Lung (tissue), 5 donors: ENCODE measurements around the gene INAFM1. TPM values are rescaled to one million over a fixed set of nuclear protein-coding genes. Genes with fewer than 3 reads are reported as not detected.

Source experiments
- polyA plus RNA-seq, 2 donors: library from polyadenylated mRNA; stranded (reverse); fragments of 200-250 nt; gene quantifications; one replicate each; pipeline ENCODE4 v1.2.1, GENCODE V29; 2013
- small RNA-seq: library from RNA; depleted of rRNA; stranded (forward); fragments of <200 nt; gene quantifications from one replicate; pipeline ENCODE3, GENCODE V24; 2014; ENCODE audit warnings: low replicate concordance
- total RNA-seq, 2 donors: library from RNA; depleted of rRNA in 1 of 2; stranded (reverse); fragments of >200 nt in 1 of 2; gene quantifications; one replicate each; pipeline ENCODE4 v1.2.1, GENCODE V29; 2014 to 2021
- donor health status: Bipolar disorder and iron deficiency.
- donor health status: healthy.
- donor health status: DM: yes; HTN: yes; CAD: no.

Gene INAFM1
- total and polyA plus RNA-seq, 4 donors: 2.4 to 33.5 (median 12.1) TPM

Small RNA genes lying within 50 kb of the gene (small RNA-seq; reads per million reads assigned to genes)
- gene MIR3190: not detected

Other genes with a start within 250 kb of the INAFM1 start
- 10 to 100 TPM; 12.4 to 42.4 TPM for gene TMEM160, start 226.3 kb upstream of the INAFM1 start, total RNA-seq
- 10 to 100 TPM; 10.1 to 54.4 TPM for gene TMEM160, start 226.3 kb upstream of the INAFM1 start, polyA plus RNA-seq
- 10 to 100 TPM; 19.4 to 51.6 TPM for gene ZC3H4, start 161.1 kb upstream of the INAFM1 start, total RNA-seq
- 10 to 100 TPM; 12.2 to 13.1 TPM for gene ZC3H4, start 161.1 kb upstream of the INAFM1 start, polyA plus RNA-seq
- gene SAE1, start 144.1 kb upstream of the INAFM1 start, total RNA-seq: 10 to 100 TPM; 55.9 TPM
- 10 to 100 TPM; 28.6 to 58.1 TPM for gene SAE1, start 144.1 kb upstream of the INAFM1 start, polyA plus RNA-seq
- 10 to 100 TPM in 1 of 2 donors, 1 to 10 TPM in 1; 4.1 to 10.8 TPM for gene BBC3, start 43.7 kb upstream of the INAFM1 start, total RNA-seq
- gene BBC3, start 43.7 kb upstream of the INAFM1 start, polyA plus RNA-seq: 10 to 100 TPM; 18.8 to 22.0 TPM
- 10 to 100 TPM; 17.5 to 44.5 TPM for gene CCDC9, start 18.4 kb upstream of the INAFM1 start, total RNA-seq
- 10 to 100 TPM; 30.0 to 39.1 TPM for gene CCDC9, start 18.4 kb upstream of the INAFM1 start, polyA plus RNA-seq
- gene C5AR1, start 35.0 kb downstream of the INAFM1 start, total RNA-seq: 10 to 100 TPM in 1 of 2 donors, 1 to 10 TPM in 1; 9.6 to 81.2 TPM
- 100 to 1,000 TPM in 1 of 2 donors, 1 to 10 TPM in 1; 9.4 to 156 TPM for gene C5AR1, start 35.0 kb downstream of the INAFM1 start, polyA plus RNA-seq
- gene C5AR2, start 57.3 kb downstream of the INAFM1 start, total RNA-seq: 10 to 100 TPM in 1 of 2 donors, 1 to 10 TPM in 1; 2.7 to 12.6 TPM
- gene C5AR2, start 57.3 kb downstream of the INAFM1 start, polyA plus RNA-seq: 10 to 100 TPM in 1 of 2 donors, 1 to 10 TPM in 1; 1.0 to 17.4 TPM
- 10 to 100 TPM; 14.8 to 18.2 TPM for gene DHX34, start 74.4 kb downstream of the INAFM1 start, total RNA-seq
- 10 to 100 TPM; 13.5 to 24.2 TPM for gene DHX34, start 74.4 kb downstream of the INAFM1 start, polyA plus RNA-seq
- 10 to 100 TPM in 1 of 2 donors, 1 to 10 TPM in 1; 8.6 to 10.2 TPM for gene MEIS3, start 144.6 kb downstream of the INAFM1 start, total RNA-seq
- 1 to 10 TPM; 3.8 to 7.3 TPM for gene MEIS3, start 144.6 kb downstream of the INAFM1 start, polyA plus RNA-seq
- gene SLC8A2, start 197.0 kb downstream of the INAFM1 start, total RNA-seq: under 1 TPM; 0.15 to 0.26 TPM
- under 1 TPM; 0.10 to 0.14 TPM for gene SLC8A2, start 197.0 kb downstream of the INAFM1 start, polyA plus RNA-seq
- 10 to 100 TPM in 1 of 2 donors, 1 to 10 TPM in 1; 4.6 to 13.6 TPM for gene KPTN, start 209.3 kb downstream of the INAFM1 start, total RNA-seq
- gene KPTN, start 209.3 kb downstream of the INAFM1 start, polyA plus RNA-seq: 10 to 100 TPM; 12.1 to 15.7 TPM
- gene NAPA, start 240.2 kb downstream of the INAFM1 start, total RNA-seq: 100 to 1,000 TPM in 1 of 2 donors, 10 to 100 TPM in 1; 65.7 to 140 TPM
- 100 to 1,000 TPM; 120 to 128 TPM for gene NAPA, start 240.2 kb downstream of the INAFM1 start, polyA plus RNA-seq